Right lobe of liver (tissue), 4 donors: ENCODE measurements around the gene ZSWIM9.

Experiments
- CTCF ChIP-seq, 4 donors: fragments of 200-600 bp in 3 of 4; fragments of 450-650 bp in 1 of 4; IDR thresholded peaks; one replicate each; pipeline versions ENCODE4 v1.5.1 to v1.8.0; 2016 to 2022; ENCODE audit warnings: antibody characterized with exemption in 4 of 4, mild to moderate bottlenecking in 2 of 4
- POLR2A ChIP-seq: fragments of 450-650 bp; IDR thresholded peaks from one replicate; pipeline ENCODE4 v1.6.1; 2017; ENCODE audit warnings: antibody characterized with exemption, mild to moderate bottlenecking
- donor health status: DM: no; HTN: no; CAD: no.
- donor health status: DM: no; HTN: no; CAD: no.
- donor health status: DM: no; HTN: yes; CAD: no.

DNA sequence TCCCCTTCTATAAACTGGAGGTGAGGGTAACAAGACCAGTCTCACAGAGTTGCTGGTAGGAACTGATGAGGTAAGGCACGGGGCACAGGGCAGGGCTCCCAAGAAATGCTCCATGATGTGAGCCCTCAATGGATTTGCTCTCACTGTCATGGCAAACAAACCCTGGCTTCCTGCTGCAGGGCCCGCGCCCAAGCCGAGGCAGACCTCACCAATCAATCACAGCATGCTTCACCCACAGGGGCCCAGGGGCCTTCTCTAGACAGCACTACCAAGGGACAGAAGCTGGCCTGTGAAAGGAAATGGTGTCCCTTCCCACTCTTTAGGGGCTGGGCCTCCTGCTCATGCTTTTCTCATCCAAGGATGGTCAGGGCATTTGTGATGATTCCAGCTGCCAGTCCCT lies 33.9 kb upstream of the ZSWIM9 start:
- TF ChIP-seq CTCF (IDR thresholded peaks at IDR 0.05) (no peak), POLR2A (no peak)
